GM21529 (cell line): ENCODE results near the gene PCDH7.

Source experiments
- ATAC-seq: cut with Tn5 transposase; IDR thresholded peaks from one replicate; pipeline ENCODE4 v1.9.1; 2021; ENCODE audit not compliant: unreplicated experiment

The PCDH7 gene, protein sequence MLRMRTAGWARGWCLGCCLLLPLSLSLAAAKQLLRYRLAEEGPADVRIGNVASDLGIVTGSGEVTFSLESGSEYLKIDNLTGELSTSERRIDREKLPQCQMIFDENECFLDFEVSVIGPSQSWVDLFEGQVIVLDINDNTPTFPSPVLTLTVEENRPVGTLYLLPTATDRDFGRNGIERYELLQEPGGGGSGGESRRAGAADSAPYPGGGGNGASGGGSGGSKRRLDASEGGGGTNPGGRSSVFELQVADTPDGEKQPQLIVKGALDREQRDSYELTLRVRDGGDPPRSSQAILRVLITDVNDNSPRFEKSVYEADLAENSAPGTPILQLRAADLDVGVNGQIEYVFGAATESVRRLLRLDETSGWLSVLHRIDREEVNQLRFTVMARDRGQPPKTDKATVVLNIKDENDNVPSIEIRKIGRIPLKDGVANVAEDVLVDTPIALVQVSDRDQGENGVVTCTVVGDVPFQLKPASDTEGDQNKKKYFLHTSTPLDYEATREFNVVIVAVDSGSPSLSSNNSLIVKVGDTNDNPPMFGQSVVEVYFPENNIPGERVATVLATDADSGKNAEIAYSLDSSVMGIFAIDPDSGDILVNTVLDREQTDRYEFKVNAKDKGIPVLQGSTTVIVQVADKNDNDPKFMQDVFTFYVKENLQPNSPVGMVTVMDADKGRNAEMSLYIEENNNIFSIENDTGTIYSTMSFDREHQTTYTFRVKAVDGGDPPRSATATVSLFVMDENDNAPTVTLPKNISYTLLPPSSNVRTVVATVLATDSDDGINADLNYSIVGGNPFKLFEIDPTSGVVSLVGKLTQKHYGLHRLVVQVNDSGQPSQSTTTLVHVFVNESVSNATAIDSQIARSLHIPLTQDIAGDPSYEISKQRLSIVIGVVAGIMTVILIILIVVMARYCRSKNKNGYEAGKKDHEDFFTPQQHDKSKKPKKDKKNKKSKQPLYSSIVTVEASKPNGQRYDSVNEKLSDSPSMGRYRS (N-terminal part only)

DNA sequence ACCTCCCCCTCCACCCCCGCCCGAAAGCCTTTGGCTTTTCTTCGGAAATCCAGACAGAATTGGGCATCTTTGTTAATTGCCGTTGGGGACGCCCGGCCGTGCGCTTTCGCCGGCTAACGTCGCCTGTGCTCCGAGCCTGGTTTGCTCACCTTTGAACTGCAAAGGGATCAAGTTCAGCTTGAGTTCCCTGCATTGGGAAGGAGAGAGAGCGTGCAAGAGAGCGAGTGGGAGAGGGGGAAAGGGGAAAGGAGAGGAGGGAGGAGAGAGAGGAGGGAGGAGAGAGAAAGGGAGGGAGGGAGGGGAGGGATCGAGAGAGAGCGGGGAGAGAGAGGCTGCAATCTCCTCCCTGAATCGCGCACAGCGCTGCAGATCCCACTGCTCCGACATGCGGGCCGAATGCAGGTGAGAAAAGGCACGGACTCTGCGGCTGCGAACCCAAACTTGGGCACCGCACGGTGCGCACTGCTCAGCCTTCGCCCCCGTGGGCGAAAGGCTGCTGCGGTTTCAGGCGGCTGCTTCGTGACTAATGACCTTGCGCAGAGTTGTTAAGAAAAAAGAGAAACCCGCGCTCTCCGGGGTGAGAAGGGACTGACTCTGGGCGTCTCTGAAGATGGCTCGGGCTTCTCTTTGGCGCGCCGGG, at the start of gene PCDH7:
PCDH7 (plus strand) TSS at position 349 of the 640 bp plus-strand sequence. CDS start 1,054 bp downstream, outside the sequence.
- no peak for ATAC-seq

DNA sequence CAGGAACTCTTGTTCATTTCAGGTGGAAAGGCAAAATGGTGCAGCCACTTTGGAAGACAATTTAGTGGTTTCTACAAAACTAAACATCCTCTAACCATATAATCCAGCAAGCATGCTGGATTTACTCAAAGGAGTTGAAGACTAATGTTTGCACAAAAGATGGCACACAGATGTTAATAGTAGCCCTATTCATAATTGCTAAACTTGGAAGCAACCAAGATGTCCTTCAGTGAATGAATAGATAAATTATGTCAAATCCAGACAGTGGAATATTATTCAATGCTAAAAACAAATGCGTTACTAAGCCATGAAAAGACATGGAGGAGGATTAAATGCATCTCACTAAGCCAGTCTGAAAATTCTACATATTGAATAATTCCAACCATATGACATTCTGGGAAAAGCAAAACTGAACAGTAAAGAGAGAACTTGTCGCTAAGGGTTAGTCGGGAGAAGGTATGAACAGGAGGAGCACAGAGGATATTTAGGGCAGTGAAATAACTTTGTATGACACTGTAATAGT, 48.2 kb upstream of the PCDH7 start:
- no peak for ATAC-seq

DNA sequence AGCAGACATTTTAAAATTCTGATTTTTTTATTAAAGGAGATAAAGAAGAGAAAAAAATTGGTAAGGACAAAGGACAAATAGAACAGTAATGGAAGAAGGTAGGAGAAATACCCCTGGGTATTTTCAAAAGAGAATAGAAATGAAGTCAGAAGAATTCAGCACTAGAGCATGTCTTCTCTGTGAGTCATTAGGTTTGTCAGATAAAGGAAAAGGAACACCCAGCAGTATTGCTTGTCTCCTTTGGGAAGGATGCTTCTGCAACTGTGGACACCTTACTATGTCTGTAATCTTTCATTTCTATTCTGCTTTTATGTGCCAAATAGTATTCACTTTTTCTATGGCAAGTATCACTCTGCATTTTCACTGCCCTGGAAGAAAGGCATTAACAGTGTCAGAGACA, 24.0 kb upstream of the PCDH7 start:
- no peak for ATAC-seq

DNA sequence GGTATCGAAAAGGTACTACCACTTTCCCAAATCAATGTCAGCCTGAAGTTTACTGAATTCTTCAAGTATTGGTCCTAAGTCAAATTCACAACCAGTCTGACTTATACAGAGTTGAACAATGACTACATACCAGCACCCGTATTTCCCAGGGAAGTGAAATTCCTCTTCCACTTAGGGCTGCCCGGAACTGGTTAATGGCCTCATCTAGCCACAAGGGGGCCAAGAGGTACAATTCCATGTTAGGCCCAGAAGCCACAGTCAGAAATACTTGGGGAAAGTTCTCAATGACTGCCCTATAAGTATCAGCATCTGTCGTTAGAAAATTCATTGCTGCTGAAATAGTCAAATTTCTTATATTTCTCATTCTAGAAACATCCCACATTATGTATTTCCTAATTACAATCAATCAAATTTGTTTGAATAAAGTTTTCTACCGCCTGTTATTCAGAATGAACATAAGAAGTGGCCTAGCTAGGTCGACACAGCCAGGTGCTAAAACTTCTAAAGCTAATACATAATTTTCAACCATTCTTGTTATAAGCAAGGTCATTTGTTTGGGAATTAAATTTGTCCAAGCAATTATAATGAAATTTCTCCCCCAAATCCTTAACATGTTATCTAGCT, 5.6 kb upstream of the PCDH7 start:
- ATAC-seq, result no peak

DNA sequence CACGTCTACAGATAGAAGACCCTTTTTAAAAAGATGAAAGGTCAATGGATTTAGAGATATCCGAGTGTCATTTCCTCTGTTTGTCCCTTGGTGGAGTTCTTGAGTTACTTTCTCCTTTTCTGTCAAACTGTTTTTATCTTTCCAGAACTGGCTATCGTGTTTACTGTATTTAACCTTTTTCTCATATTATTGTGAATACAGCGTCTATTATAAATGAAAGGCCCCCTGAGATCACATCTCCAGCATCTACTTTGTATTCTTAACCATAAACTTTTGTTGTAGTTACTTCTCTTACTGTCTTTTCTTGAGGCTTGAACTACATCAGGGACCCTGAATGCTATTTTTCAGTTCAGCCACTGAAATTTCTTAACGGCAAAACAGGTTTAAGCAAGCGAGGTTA, 4.0 kb upstream of the PCDH7 start:
- no peak for ATAC-seq

DNA sequence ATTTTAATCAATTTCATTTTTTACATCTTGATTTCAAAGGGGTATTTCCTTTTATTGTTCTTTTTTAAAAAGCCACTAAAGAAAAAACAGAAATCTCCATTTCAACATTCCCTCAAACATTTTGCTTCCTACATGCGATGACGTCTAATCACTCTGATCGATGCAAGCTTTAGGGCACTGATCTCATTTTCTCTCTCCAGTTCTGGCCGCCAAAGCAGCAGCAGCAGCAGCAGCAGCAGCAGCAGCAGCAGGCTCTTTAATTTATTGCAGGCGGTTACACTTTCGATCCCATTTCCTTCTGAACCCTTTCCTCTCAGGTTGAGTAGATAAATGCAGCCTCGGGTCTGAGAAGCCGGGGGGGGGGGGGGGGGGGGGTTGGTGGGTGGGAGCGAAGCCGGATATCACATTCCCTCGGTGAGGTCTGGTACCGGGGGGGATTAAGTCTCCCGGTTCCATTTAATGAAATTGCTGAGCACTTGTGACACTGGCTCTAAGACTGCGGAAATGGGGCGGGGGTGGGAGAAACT, 3.4 kb upstream of the PCDH7 start:
- no peak for ATAC-seq

DNA sequence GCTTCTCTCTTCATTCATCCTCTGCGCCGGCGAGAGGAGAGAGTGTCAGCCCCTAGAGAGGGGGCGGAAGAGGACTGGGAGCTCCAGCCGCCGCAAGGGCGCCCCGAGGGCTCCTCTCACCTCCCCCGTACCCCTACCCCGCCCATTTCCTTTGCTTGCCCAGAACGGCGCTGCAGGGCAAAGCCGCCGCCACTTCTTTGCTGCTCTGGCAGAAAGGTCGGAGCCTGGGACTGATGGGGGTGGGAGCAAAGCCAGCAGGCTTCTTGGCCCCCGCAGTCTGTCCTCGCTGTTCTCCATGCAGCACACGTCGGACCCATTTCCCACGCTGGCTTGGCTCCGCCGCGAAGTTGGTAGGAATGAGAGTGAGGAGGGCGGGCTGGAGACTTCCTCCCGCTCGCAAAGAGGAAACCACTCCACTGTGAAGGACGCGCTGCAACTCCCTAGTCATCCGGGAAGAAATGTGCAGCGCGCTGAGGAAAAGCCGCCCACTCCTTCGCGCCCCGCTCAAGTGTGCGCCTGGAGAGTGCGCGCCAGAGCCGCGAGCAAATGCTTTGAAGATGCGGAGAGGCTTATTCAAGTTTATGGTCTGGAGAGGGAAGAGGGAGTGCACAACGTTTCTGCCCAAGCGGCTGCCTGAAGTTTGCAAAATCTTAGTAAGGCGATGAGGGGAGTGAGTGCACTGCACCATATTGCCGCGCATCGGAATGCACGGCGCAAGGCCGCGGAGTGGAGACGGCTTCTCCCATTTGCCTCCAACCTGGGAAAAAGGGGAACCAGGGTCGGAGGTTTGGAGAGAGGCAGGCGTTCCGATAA, 2.8 kb upstream of the PCDH7 start:
- ATAC-seq, result no peak

DNA sequence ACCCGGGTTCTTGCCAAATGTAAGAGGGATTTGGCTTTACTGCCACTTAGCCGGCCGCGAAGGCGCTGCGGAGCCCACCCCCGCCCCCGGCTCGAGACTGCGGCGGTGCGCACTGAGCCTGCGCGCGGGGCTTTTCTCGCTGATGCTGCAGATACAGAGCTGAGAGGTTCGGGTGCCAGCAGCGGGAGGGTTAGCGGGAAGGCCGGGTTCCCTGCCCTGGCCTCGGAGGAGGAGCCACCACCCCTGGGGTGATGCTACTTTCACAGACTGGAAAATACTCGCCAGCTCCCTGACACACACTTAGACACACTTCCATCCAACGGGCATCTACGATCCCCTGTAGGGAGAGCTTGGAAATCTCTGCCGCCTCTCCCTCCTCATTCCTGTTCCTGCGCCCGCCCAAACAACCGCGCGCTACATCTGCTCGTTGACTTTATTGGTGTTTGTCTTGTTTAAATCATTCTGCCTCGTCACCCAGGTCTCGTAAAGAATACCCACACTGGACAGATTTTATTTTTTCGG, 2.1 kb upstream of the PCDH7 start:
- no peak for ATAC-seq

DNA sequence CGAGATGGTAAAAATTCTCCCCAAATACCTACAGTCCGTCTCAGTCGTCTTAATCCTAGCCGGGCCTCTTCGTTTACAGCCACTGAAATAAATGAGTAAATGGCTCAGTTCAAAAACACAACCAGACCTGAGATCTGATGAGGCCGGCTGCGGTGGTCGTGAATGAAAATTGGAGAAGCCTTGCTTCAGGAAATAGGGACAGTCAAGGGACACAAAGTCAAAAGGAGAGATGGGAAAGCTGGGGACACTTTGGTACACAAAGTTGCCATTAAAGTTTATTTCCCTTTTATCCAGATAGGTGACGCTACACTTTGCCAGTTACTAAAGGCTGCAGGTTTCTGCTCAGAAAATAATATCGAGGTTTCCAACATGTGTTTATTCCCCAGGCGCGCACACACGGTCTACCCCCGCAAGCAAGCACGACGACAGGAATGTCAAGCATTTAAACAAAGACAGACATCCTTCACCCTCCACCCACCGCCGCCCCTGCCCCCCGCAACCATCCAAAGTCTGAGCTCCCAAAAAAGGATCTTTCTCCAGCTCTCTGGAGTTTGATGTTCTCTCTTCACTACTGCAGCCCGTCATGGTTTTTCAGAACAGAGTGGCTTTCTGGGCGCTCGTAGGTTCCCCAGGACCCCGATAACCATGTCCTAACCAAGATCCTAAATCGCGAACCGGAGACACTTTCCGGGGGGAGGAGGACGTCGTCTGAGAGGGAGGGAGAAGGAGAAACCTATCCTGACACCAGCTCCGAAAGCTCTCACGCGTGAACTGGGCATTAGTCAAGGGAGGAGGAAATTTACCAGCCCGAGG, 1.3 kb upstream of the PCDH7 start:
- ATAC-seq, result no peak

DNA sequence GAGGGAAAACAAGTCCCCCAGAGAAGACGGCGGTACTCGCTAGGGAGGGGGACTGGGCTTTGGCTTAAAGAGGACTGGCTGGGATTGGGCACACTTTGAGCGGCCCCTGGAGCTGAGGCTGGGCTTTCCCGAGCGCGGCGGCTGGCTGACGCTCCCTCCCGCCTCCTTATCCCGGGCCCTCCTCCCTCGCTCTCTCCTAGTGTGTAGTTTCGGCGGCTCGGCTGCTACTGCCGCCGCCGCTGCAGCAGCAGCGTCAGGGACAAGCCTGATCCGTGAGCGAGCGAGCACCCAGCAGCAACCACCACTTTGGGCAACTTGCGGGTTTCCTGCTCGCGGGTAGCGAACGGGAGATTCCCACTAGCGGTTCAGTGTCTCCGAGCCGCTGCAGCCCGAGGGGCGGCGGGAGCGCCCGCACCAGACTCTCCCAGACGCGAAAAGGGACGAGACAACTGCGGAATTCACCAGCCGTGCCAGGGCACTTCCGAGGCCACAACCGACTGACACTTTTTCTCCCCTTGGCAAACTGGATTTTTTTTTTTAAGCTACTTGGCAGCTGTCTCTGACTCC, 632 bp upstream of the PCDH7 start:
- no peak for ATAC-seq

DNA sequence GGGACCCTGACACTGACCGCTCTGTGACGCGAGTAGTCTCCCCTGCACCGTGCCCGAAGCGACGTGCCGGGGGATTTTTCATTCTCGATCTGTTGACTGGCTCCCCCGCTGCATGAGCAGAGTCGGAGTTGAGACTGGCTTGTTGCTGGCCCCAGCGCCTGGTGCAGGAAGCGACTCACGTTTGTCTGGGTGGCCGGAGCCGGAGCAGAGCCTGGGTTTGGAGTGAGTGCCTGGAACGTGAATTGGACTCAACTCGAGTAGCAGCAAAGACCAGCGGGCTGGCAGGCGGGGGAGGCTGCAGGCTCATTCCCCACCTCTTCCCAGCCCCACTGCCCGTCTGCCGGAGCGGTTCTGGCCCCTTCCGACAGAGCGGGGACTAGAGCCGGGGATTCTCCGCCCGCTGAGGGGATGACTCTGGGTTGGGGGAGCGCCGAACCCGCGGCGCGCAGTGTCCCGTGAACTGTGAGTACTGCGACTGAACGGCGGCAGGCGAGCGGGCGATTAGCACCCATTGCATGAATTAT, 554 bp downstream of the PCDH7 start:
- ATAC-seq, result no peak

DNA sequence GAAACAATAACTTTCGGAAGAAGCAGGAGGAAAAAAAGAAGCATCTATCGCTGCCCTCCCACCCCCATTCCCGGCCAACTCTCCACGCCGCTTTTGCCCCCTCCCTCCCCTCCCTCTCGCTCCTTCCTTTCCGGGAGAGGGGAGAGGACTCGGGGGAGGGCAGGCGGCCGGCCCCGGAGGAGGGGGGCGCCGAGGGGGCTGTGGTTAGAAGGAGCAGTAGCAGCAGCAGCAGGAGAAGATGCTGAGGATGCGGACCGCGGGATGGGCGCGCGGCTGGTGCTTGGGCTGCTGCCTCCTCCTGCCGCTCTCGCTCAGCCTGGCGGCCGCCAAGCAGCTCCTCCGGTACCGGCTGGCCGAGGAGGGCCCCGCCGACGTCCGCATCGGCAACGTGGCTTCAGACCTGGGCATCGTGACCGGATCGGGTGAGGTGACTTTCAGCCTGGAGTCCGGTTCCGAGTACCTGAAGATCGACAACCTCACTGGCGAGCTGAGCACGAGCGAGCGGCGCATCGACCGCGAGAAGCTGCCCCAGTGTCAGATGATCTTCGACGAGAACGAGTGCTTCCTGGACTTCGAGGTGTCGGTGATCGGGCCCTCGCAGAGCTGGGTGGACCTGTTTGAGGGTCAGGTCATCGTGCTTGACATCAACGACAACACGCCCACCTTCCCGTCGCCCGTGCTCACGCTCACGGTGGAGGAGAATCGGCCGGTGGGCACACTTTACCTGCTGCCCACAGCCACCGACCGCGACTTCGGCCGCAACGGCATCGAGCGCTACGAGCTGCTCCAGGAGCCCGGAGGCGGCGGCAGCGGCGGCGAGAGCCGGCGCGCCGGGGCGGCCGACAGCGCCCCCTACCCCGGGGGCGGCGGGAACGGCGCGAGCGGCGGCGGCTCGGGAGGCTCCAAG, 1.3 kb downstream of the PCDH7 start:
- no peak for ATAC-seq

DNA sequence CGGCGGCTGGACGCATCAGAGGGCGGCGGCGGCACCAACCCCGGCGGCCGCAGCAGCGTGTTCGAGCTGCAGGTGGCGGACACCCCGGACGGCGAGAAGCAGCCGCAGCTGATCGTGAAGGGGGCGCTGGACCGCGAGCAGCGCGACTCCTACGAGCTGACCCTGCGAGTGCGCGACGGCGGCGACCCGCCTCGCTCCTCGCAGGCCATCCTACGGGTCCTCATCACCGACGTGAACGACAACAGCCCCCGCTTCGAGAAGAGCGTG, 1.9 kb downstream of the PCDH7 start:
- no peak for ATAC-seq

DNA sequence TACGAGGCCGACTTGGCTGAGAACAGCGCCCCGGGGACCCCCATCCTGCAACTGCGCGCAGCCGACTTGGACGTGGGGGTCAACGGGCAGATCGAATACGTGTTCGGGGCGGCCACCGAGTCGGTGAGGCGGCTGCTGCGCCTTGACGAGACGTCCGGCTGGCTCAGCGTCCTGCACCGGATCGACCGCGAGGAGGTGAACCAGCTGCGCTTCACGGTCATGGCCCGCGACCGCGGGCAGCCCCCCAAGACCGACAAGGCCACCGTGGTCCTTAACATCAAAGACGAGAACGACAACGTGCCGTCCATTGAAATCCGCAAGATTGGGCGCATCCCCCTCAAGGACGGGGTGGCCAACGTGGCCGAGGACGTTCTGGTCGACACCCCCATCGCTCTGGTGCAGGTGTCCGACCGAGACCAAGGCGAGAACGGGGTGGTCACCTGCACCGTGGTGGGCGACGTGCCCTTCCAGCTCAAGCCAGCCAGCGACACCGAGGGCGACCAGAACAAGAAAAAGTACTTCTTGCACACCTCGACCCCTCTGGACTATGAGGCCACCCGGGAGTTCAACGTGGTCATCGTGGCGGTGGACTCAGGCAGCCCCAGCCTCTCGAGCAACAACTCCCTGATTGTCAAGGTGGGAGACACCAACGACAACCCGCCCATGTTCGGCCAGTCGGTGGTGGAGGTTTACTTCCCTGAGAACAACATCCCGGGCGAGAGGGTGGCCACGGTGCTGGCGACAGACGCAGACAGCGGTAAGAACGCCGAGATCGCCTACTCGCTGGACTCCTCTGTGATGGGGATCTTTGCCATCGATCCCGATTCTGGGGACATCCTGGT, 2.4 kb downstream of the PCDH7 start:
- no peak for ATAC-seq

DNA sequence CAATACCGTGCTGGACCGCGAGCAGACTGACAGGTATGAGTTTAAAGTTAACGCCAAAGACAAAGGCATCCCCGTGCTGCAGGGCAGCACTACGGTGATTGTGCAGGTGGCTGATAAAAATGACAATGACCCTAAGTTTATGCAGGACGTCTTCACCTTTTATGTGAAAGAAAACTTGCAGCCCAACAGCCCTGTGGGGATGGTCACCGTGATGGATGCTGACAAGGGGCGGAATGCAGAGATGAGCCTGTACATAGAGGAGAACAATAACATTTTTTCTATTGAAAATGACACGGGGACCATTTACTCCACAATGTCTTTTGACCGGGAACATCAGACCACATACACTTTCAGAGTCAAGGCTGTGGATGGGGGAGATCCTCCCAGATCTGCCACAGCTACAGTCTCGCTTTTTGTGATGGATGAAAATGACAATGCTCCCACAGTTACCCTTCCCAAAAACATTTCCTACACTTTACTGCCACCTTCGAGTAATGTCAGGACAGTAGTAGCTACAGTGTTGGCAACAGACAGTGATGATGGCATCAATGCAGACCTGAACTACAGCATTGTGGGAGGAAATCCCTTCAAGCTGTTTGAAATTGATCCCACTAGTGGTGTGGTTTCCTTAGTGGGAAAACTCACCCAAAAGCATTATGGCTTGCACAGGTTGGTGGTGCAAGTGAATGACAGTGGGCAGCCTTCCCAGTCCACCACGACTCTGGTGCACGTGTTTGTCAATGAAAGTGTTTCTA, 3.2 kb downstream of the PCDH7 start:
- ATAC-seq, result no peak

DNA sequence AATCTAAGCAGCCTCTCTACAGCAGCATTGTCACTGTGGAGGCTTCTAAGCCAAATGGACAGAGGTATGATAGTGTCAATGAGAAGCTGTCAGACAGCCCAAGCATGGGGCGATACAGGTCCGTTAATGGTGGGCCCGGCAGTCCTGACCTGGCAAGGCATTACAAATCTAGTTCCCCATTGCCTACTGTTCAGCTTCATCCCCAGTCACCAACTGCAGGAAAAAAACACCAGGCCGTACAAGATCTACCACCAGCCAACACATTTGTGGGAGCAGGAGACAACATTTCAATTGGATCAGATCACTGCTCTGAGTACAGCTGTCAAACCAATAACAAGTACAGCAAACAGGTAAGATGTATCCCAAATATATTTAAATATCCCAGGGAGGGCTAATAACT, 4.1 kb downstream of the PCDH7 start:
- no peak for ATAC-seq
